HFFc6 (cell line): ENCODE measurements around the gene WDR55. TPM values are rescaled to one million over a fixed set of nuclear protein-coding genes. Genes with fewer than 3 reads are reported as not detected.
A peak's percentile ranks its signal among the peaks of the same experiment; 100 is the strongest.
"Not testable (repeated sequence)": the region's sequence is repeated elsewhere in the genome, so short reads cannot be mapped to it uniquely, and the experiment has no call there.

Source experiments
- DNase-seq: peaks from one replicate; pipeline ENCODE4 v3.0.0-alpha.2; 2018
- H3K27ac Mint-ChIP-seq: 2 replicates; pipeline ENCODE4 v1.8.0; 2020; ENCODE audit warnings: mild to moderate bottlenecking, mixed read lengths
- H3K27me3 Mint-ChIP-seq: 2 replicates; pipeline ENCODE4 v1.8.0; 2021; ENCODE audit warnings: mild to moderate bottlenecking, moderate library complexity, mixed read lengths; ENCODE audit not compliant: insufficient read depth
- H3K36me3 Mint-ChIP-seq: 2 replicates; pipeline ENCODE4 v1.8.0; 2021; ENCODE audit warnings: low read depth, mixed read lengths
- H3K4me1 Mint-ChIP-seq: 2 replicates; pipeline ENCODE4 v1.8.0; 2020; ENCODE audit warnings: low read depth, mixed read lengths
- H3K4me3 Mint-ChIP-seq: 2 replicates; pipeline ENCODE4 v1.8.0; 2020; ENCODE audit warnings: mild to moderate bottlenecking, moderate library complexity, mixed read lengths
- H3K9me3 Mint-ChIP-seq: 2 replicates; pipeline ENCODE4 v1.8.0; 2020; ENCODE audit warnings: mild to moderate bottlenecking, mixed read lengths
- CTCF ChIP-seq: fragments of 200-600 bp; sonication (generic); IDR thresholded peaks from 2 replicates; pipeline ENCODE4 v1.5.0; 2021; ENCODE audit warnings: antibody characterized with exemption, mild to moderate bottlenecking
- total RNA-seq, 6 experiments: library from RNA; stranded (reverse); fragmentation: NEBNext Ultra II Directional; extraction: Animal tissue kit (Norgen Biotek cat#: 25700); gene quantifications; 2 replicates in 1 of 6; 3 replicates in 5 of 6; pipeline ENCODE4 v1.2.3, GENCODE V29; 2021

The WDR55 gene
- total RNA-seq, 6 experiments from 2014 or later: 23.7 to 28.3 (median 25.8) TPM

- Mint-ChIP-seq H3K27me3 (no peaks in the 10 kb centered on the region), H3K36me3 (peaks cover 69% of the 10 kb centered on the region), H3K9me3 (no peaks in the 10 kb centered on the region), H3K4me1 (peaks cover 30% of the 10 kb centered on the region), H3K27ac (peak overlapping the region; percentile 99), H3K4me3 (peak overlapping the region; percentile 99)
- no peak for DNase-seq
- TF ChIP-seq CTCF: no peak
These were observed 710 bp upstream of the WDR55 start for GRCh38 chr5:140664030-140664358.

DNA sequence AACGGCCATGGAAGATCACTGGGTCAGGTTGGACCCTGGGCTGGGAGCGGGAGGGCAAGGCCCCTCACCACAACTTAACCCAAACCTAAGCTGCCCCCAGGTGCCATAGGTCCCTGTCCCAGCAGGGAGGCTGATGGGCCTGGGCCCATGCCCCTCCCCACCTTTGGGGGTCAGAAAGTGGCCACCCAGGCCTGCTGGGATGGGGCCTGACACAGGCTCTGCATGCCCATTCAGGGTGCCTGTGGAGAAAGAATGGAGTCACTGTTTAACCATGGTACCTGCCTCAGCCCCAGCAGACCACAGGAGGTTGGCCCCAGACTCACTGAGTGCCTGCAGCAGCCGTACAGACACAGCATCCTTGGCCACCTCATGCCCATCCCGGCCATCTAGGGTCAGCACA lies 6.3 kb downstream of the WDR55 start:
- H3K4me1 Mint-ChIP-seq: peaks cover 20% of the 10 kb centered on the region
- not testable (repeated sequence) for H3K27me3 Mint-ChIP-seq, H3K27ac Mint-ChIP-seq, DNase-seq, H3K4me3 Mint-ChIP-seq, H3K9me3 Mint-ChIP-seq
- peaks cover 31% of the 10 kb centered on the region for H3K36me3 Mint-ChIP-seq

GRCh38 chr5:140671472-140672125 lies 6.9 kb downstream of the WDR55 start:
- peaks cover 26% of the 10 kb centered on the region for H3K36me3 Mint-ChIP-seq
- H3K4me3 Mint-ChIP-seq: no peak overlapping the region
- no peak for DNase-seq
- H3K9me3 Mint-ChIP-seq: no peaks in the 10 kb centered on the region
- H3K4me1 Mint-ChIP-seq: peaks cover 15% of the 10 kb centered on the region
- no peak overlapping the region for H3K27ac Mint-ChIP-seq
- no peaks in the 10 kb centered on the region; the same call in 1 of the 2 replicates for H3K27me3 Mint-ChIP-seq
- no peak for TF ChIP-seq CTCF

DNA sequence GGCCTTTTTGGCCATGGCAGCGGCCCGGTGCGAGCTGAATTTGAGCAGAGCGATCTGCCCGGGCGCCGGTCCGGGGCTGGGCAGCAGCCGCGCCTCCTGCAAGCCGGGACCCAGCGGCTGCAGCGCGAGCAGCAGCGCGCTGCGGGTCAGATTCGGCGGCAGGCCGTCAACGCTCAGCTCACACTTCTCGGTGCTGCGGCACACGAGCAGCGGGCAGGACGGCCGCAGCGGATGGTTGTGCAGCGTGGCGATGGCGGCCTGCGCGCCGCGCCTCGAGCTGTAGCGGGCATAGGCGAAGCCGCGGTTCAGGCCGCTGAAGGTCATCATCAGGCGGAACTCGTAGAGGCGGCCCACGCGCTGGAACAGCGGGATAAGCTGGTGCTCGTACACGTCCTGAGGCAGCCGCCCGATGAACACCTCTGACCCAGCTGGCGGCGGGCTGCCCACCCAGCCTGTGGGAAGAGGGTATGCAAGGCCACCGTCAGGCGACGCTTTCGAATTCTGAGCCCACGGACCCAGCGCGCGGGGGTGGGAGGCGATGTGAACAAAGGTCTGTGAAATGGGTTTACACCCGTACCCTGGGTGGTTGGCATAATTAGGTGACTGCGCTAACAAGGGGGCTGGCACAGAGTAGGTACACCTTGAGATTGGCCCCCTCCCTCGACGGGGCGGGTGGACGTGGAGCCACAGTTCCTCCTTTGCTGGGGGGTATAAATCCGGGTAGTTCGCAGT lies 7.9 kb downstream of the WDR55 start:
- Mint-ChIP-seq H3K4me3 (no peak overlapping the region), H3K27ac (no peak overlapping the region), H3K36me3 (peaks cover 17% of the 10 kb centered on the region; the same call in 1 of the 2 replicates), H3K4me1 (peaks cover 5% of the 10 kb centered on the region), H3K27me3 (no peaks in the 10 kb centered on the region; the same call in 1 of the 2 replicates), H3K9me3 (no peaks in the 10 kb centered on the region)
- DNase-seq: no peak
- TF ChIP-seq CTCF: no peak

- TF ChIP-seq CTCF: no peak
- peak within 1 kb of the TSS; percentile 22; the same call in 1 of the 2 replicates for H3K27ac Mint-ChIP-seq
- H3K27me3 Mint-ChIP-seq: no peaks in the 10 kb centered on the region; the same call in 1 of the 2 replicates
- peaks cover 10% of the 10 kb centered on the region; the same call in 1 of the 2 replicates for H3K36me3 Mint-ChIP-seq
- no peak for DNase-seq
- no peaks in the 10 kb centered on the region for H3K4me1 Mint-ChIP-seq
- H3K4me3 Mint-ChIP-seq: no peak within 1 kb of the TSS
- no peaks in the 10 kb centered on the region for H3K9me3 Mint-ChIP-seq
These were observed 8.7 kb downstream of the WDR55 start, which contains the start of gene DND1 for GRCh38 chr5:140673187-140673976. TSS of gene DND1 (minus strand) at chr5:140673576. CDS start at chr5:140673542, 34 bp downstream.
